H7 (cell line): ENCODE measurements around the gene PPP2R1B. TPM values are rescaled to one million over a fixed set of nuclear protein-coding genes. Genes with fewer than 3 reads are reported as not detected.
"Not testable (repeated sequence)": the region's sequence is repeated elsewhere in the genome, so short reads cannot be mapped to it uniquely, and the experiment has no call there.

Source experiments
- DNase-seq: peaks from one replicate; pipeline ENCODE4 v3.0.0; 2012
- H3K27me3 ChIP-seq: 2 replicates; pipeline ENCODE4 v1.6.0; 2011; ENCODE audit warnings: mild to moderate bottlenecking, low read length; ENCODE audit not compliant: control insufficient read depth, insufficient read depth
- H3K36me3 ChIP-seq: replicated peaks from 2 replicates; pipeline ENCODE4 v1.5.1; 2011; ENCODE audit warnings: low read length; ENCODE audit not compliant: control insufficient read depth, insufficient read depth
- H3K4me3 ChIP-seq: 2 replicates; pipeline ENCODE4 v1.5.1; 2011; ENCODE audit warnings: low read depth, mild to moderate bottlenecking, control low read depth, low read length, moderate library complexity; ENCODE audit not compliant: insufficient read depth
- total RNA-seq: library from RNA; depleted of rRNA; stranded (reverse); fragments of >200 nt; shearing (Covaris generic); gene quantifications from 2 replicates; pipeline ENCODE4 v1.2.3, GENCODE V29; 2014

PPP2R1B gene
- total RNA-seq, 1 experiment from 2014 or later: 58.9 TPM

DNA sequence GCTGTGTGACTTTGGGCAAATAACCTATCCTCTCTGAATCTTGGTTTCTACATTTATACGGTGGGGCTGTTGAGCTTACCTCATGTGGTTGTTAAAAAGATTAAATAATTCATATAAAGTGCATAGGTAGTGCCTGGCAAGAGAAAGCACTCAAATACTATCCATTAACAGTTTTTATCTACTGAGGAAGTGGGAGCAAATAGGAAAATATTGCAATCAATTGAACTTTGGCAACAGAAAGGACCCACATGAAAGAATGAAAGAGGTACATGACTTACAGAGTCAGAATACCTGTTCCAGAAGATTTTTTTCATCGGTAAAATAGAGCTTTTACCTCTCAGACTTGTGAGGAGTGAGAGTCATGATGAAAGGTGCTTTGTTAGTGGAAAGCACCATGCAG lies 6.3 kb upstream of the PPP2R1B start:
- Histone ChIP-seq H3K36me3 (no peaks in the 10 kb centered on the region), H3K27me3 (no peaks in the 10 kb centered on the region), H3K4me3 (no peak overlapping the region)
- no peak for DNase-seq

DNA sequence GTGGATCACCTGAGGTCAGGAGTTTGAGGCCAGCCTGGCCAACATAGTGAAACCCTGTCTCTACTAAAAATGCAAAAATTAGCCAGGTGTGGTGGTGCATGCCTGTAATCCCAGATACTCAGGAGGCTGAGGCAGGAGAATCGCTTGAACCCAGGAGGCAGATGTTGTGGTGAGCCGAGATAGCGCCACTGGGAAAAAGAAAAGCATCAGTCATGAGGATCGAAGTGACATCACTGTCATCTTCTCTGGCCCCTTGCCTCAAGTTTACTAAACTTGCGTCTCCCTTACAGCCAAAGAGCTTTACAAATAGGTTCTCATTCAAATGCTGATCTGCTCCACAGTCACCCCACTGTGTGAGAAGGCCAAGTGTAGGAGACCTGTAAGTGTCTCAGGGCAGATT lies 5.0 kb upstream of the PPP2R1B start:
- not testable (repeated sequence) for H3K36me3 ChIP-seq, H3K27me3 ChIP-seq, H3K4me3 ChIP-seq, DNase-seq

DNA sequence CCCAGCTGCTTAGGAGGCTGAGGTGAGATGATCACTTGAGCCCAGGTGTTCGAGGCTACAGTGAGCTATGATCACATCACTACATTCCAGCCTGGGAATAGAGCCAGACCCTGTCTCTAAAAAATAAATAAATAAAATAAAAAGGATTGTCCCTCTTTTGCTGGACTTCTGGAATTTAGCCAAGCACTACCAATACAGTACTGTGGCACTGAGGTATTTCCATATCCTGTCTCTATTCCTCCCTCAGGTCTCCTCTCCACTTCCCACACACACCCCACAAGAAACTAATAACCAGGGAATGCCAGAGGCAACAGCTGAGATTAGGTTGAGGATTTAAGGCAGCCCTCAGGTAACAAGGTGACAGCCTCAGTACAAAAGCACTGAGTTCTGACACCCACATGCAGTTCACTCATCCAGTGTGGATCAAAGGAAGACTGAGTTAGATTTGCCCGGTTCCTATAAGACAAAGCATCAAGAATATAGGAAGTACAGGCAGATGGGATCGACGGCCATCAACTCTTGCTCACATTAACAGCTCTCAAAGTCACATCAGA lies 4.5 kb upstream of the PPP2R1B start:
- Histone ChIP-seq H3K27me3 (no peaks in the 10 kb centered on the region), H3K4me3 (no peak overlapping the region), H3K36me3 (no peaks in the 10 kb centered on the region)
- no peak for DNase-seq

DNA sequence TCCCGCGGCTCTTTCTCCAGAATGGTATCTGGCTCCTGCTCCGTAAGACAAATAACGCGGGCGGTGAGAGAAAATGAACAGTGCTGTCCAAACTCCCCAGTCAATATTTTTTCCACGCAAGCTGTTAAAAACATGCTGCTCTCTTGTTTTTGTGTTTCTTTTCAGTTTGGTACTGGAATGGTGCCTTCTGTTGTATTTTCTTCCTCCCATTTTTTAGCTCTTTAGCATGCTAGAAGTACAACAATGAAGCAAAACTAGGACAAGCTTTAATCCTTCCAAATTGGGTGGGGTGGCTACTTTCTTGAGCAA lies 599 bp upstream of the PPP2R1B start:
- Histone ChIP-seq H3K27me3 (no peaks in the 10 kb centered on the region), H3K36me3 (peaks cover 19% of the 10 kb centered on the region), H3K4me3 (peak overlapping the region; percentile 91)
- DNase-seq: no peak

DNA sequence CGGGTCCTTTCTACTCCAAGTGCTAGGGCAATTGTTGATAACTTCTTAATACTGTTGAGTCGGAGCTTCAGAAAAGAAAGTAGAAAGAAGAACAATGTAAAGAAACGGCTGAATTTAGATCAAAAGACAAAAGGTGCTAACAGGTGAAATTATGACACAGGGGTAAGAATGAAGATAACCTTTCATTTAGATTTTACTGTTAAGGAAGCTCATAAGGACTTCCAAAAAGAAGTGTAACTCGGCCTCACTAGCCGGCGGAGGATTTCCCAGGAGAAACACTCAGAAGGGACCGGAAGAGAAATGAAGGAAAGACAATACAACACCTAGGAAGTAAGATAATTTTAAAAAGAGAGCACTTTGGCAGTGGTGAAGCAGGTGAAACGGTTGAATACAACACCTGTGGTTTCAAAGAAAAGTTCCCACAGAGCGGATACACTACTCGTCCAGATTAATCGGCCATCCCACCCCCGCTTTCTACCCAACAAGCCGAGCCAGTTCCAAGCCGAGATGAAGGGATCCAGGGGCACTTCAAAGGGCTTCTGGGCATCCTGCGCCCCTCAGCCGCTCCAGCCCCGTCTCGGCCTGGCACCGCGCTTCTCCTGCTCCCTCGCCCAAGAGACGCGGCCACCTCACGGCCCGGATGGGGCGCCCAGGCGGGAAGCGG lies 737 bp downstream of the PPP2R1B start:
- peaks cover 24% of the 10 kb centered on the region for H3K36me3 ChIP-seq
- no peak for DNase-seq
- peak overlapping the region; percentile 91 for H3K4me3 ChIP-seq
- no peaks in the 10 kb centered on the region for H3K27me3 ChIP-seq

DNA sequence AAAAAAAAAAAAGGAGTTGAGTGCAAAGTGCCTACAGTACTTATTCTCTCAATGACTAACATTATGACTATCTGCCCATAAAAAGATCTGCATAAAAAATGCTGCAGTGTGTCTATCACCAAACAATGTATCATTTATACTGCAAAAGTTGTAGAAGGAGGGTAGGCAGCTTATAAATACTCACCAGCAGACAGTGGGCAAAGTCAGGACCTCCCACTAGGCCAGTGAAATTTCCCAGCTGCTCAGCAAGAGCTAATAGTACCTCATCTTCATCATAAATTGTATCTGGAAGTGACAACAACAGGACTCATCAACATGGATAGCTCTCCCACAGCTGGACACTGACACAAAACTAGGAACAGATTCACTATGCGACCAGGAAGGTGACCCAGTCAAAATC lies 1.6 kb downstream of the PPP2R1B start:
- no peak for DNase-seq
- Histone ChIP-seq H3K4me3 (no peak overlapping the region), H3K36me3 (peaks cover 30% of the 10 kb centered on the region)

DNA sequence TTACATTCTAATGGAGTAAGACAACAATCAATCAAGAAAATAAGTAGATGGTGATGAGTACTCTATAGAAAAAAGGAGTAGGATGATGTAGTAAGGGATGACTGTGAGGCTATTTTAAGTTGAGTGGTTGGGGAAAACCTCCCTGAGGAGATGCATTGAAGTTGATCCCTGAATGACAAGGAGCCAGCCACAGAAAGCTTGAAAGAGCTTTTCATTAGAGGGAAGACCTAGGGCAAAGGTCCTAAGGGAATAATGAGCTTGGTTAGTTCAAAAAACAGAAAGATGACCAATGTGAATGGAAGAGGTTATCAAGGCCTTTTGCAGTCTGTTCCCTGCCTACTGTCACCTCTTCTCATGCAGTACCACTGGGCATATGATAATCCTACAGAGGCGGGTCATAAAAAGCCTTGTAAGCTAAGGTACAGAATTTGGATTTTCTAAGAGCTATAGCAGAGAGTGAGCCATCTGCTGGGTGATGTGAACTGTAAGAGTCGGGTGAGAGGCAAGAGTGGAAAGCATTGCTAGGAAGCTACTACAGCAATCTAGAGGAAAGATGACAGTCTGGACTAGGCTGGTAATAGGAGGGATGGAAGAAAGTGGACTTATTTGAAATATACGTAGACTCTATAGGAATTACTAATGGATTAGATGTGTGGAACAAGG lies 3.1 kb downstream of the PPP2R1B start:
- Histone ChIP-seq H3K4me3 (no peak overlapping the region), H3K36me3 (peaks cover 32% of the 10 kb centered on the region), H3K27me3 (no peaks in the 10 kb centered on the region)
- DNase-seq: no peak

More for the DNA sequence above, 1.6 kb downstream of the PPP2R1B start:
- no peaks in the 10 kb centered on the region for H3K27me3 ChIP-seq

DNA sequence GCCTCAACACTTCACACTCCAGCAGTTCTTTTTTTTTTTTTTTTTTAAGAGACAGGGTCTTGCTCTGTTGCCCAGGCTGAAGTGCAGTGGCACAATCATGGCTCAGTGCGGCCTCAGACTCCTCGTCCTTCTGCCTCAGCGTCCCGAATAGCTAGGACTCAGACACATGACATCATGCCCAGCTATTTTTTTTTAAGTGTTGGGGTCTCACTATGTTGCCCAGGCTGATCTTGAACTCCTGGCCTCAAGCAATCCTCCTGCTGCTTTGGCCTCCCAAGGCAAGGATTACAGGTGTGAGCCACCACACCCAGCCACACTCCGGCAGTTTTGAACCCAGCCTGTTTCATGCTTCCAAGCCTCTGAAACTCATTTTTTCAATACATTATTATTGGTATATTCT lies 3.7 kb downstream of the PPP2R1B start:
- Histone ChIP-seq H3K4me3 (no peak overlapping the region), H3K36me3 (peaks cover 32% of the 10 kb centered on the region), H3K27me3 (no peaks in the 10 kb centered on the region)
- DNase-seq: no peak

DNA sequence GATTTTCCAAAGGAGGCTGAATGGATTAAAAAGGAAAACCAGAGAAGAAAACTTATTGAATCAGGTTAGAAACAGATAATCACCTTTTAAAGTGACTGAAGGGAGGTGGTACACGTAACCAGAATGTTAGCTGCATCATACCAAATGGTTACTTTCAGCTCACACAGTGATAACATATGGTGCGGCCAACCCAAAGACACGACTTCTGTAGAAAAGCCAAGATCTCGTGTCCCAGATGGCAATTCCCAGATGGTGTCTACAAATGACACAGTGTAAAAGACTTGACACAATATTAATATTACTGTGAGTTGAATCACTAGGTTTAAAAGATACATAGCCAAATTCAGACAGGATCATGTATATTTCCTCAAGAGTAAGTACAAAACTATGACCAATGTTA lies 5.2 kb downstream of the PPP2R1B start:
- DNase-seq: no peak
- Histone ChIP-seq H3K27me3 (no peaks in the 10 kb centered on the region), H3K4me3 (no peak overlapping the region), H3K36me3 (peaks cover 32% of the 10 kb centered on the region)

DNA sequence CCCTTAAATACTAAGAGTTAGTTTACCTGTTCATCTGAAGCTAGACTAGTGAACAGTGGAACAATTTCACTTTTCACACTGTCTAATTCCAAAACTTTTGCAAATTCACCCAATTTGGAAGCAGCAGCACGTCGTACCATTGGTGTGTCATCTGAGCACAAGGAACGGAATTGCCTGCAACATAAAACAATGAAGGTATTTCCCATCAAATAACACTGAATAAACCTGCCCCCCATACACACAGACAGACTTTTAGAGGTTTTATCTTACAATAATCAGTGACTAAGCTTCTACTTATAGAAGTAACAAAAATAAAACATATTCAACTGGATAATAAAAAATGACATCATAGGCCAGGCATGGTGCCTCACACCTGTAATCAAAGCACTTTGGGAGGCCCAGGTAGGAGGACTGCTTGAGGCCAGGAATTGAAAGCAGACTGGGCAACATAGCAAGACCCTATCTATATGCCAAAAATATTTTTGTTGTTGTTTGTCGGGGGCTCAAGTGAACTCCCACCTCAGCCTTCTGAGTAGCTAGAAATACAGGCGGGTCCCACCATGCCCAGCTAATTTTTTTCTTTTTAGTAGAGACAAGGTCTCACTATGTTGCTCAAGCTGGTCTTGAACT lies 6.3 kb downstream of the PPP2R1B start:
- H3K27me3 ChIP-seq: no peaks in the 10 kb centered on the region
- DNase-seq: no peak
- peaks cover 34% of the 10 kb centered on the region for H3K36me3 ChIP-seq
- H3K4me3 ChIP-seq: no peak overlapping the region

DNA sequence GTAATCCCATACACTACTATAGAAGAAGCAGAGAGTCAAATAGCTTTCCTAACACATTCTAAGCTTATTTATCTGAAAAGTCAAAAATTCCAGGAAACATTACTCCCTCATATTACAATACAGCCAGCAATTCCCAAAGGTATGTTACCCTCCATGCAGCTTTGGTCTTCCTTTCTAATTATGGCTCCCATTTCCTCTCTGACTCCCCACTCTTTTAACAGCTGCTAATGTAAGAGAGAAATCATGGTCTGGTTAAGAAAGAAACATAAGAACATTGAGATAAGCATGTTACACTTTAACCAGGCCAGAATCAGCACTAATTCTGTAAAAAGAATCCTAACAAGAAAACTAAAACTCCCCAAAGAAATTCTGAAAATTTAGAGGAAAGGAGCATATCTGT lies 6.8 kb downstream of the PPP2R1B start:
- peaks cover 32% of the 10 kb centered on the region for H3K36me3 ChIP-seq
- DNase-seq: no peak
- no peaks in the 10 kb centered on the region for H3K27me3 ChIP-seq
- H3K4me3 ChIP-seq: no peak overlapping the region

DNA sequence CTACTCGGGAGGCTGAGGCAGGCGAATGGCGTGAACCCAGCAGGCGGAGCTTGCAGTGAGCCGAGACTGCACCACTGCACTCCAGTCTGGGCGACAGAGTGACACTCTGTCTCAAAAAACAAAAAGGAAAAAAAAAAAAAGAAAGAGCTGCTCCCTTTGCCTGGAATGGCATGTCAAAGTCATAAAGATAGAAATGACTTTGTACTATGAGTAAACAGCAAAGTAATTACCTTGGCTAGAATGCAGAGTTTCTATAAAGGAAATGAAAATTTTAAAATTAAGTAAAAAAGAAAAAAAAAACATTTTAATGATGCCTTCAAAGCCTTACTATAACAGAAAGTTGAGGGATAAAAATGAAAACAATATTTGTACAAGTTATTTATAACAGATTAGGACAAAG lies 10.1 kb downstream of the PPP2R1B start:
- H3K27me3 ChIP-seq: no peaks in the 10 kb centered on the region
- no peak overlapping the region for H3K4me3 ChIP-seq
- no peak for DNase-seq
- peaks cover 23% of the 10 kb centered on the region for H3K36me3 ChIP-seq

DNA sequence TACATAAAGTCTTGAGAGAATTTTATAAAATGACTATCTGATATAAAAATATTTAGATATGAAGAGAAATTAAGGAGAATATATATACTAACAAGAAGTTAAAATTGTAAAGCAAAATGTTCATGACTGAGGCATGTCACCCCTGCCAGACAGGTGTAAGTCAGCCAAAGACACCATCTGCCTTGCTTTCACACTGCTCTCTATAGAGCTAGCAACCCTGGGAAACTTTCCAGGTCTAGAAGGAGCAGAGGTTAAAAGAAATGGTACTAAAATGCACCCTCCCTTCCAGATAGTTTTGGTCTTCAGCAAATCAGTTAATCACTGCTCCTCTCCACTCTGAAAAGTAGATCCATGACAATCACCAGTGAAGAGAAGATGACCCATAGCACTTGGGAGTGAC lies 16.5 kb downstream of the PPP2R1B start:
- Histone ChIP-seq H3K4me3 (no peak overlapping the region), H3K36me3 (peaks cover 22% of the 10 kb centered on the region), H3K27me3 (no peaks in the 10 kb centered on the region)
- no peak for DNase-seq

DNA sequence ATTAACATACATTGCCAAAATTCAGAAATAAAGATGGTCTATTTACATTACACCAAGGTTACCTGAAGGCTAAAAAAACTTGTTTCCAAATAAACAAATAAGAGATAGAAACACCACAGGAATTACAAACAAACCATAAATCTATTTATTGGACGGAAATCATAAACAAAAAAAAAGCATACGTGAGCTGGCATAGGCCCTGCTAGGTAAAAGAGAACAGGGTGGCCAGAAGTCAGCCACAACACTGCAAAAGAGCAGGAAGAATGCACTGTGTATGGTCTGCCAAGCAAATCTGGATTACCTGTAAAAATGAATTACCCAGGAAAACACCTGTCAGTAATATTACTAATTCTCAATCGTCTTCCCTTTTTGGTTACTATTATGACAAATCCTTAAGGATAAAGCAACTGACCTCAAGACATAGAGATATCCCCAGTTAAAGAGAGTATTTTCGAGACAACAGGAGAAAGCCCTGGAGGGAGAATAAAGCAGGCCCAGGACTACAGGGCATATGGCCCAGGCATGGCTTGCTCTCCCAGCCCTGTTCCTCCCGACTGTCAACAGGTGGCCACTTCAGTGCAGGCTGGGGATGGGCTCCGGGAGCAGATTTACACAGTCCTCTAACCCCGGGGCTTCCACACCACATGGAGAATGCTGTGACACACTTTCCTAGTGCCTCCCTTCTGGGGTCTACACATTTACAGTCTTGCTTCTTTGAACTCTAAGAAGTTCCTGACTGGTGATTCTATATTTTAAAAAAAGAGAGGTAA lies 18.0 kb downstream of the PPP2R1B start:
- no peak overlapping the region for H3K4me3 ChIP-seq
- H3K36me3 ChIP-seq: peaks cover 22% of the 10 kb centered on the region
- no peaks in the 10 kb centered on the region for H3K27me3 ChIP-seq
- no peak for DNase-seq
